ENCODE results near the gene ZNF362.

GRCh38 chr1:33244143-33244808, 12.0 kb upstream of the ZNF362 start:
- no peak for TF ChIP-seq CTCF (conservative IDR thresholded peaks at IDR 0.05; ENCODE audit: low read depth in 2 of 2)
- no peak for TF ChIP-seq POLR2AphosphoS5 (IDR thresholded peaks at IDR 0.05; ENCODE audit: low read depth)
- no peak for TF ChIP-seq ZNF114 (CRISPR knock-in tag; IDR thresholded peaks at IDR 0.05)
- no peak for TF ChIP-seq JUNB (IDR thresholded peaks at IDR 0.05; ENCODE audit: unreplicated experiment)
- TF ChIP-seq EZH2 (IDR thresholded peaks at IDR 0.05; ENCODE audit: low read depth, unreplicated experiment) = no peak
- no peak for TF ChIP-seq NANOG (IDR thresholded peaks at IDR 0.05; ENCODE audit: borderline replicate concordance)
- TF ChIP-seq CREB1 (CRISPR knock-in tag; IDR thresholded peaks at IDR 0.05; ENCODE audit: low read depth) = no peak
- no peak for TF ChIP-seq REST (IDR thresholded peaks at IDR 0.05; ENCODE audit: unreplicated experiment)
- no peak for TF ChIP-seq STAT1 (IDR thresholded peaks at IDR 0.05; ENCODE audit: unreplicated experiment)
- no peak for TF ChIP-seq ETS1 (IDR thresholded peaks at IDR 0.05)
